CD14-positive monocyte (primary cell): ENCODE measurements around the gene CHRNB2. TPM values are rescaled to one million over a fixed set of nuclear protein-coding genes. Genes with fewer than 3 reads are reported as not detected.

Experiments
- DNase-seq, 3 donors: peaks; one replicate each; pipeline ENCODE4 v3.0.0-alpha.2; 2011 to 2022
- H2AFZ ChIP-seq: 2 replicates; pipeline ENCODE4 v1.6.0; 2012; ENCODE audit warnings: mild to moderate bottlenecking, low read depth, low read length, inconsistent platforms; ENCODE audit not compliant: insufficient read depth, poor library complexity, severe bottlenecking
- H3K27ac ChIP-seq, 2 donors: 1 replicate in 1 of 2; 2 replicates in 1 of 2; pipeline ENCODE4 v1.5.1; 2012 to 2013; ENCODE audit warnings: low read length in 2 of 2, control low read depth in 1 of 2, inconsistent platforms in 1 of 2, low read depth in 1 of 2, mild to moderate bottlenecking in 1 of 2
- H3K27me3 ChIP-seq, 2 donors: one replicate each; pipeline versions ENCODE4 v1.6.0 to v1.6.1; 2011 to 2013; ENCODE audit warnings: low read length in 2 of 2; ENCODE audit not compliant: control insufficient read depth in 2 of 2, insufficient read depth in 2 of 2
- H3K36me3 ChIP-seq, 2 donors: replicated peaks in 1 of 2; 1 replicate in 1 of 2; 2 replicates in 1 of 2; pipeline versions ENCODE4 v1.5.1 to v1.6.1; 2012 to 2013; ENCODE audit warnings: low read length in 2 of 2, control low read depth in 1 of 2, inconsistent platforms in 1 of 2, mild to moderate bottlenecking in 1 of 2; ENCODE audit not compliant: insufficient read depth in 2 of 2, control insufficient read depth in 1 of 2
- H3K4me1 ChIP-seq, 2 donors: 1 replicate in 1 of 2; 2 replicates in 1 of 2; pipeline versions ENCODE4 v1.5.1 to v1.6.1; 2012 to 2013; ENCODE audit warnings: low read length in 2 of 2, control low read depth in 1 of 2, inconsistent platforms in 1 of 2, mild to moderate bottlenecking in 1 of 2, moderate library complexity in 1 of 2; ENCODE audit not compliant: insufficient read depth in 2 of 2, control insufficient read depth in 1 of 2
- H3K4me2 ChIP-seq: replicated peaks from 2 replicates; pipeline ENCODE3; 2012; ENCODE audit warnings: low read length, moderate library complexity, mild to moderate bottlenecking; ENCODE audit not compliant: poor library complexity, severe bottlenecking; ENCODE audit errors: extremely low read depth
- H3K4me3 ChIP-seq, 3 experiments: fragments of 200-600 bp in 1 of 3; sonication (generic) in 1 of 3; replicated peaks in 1 of 3; 1 replicate in 2 of 3; 2 replicates in 1 of 3; pipeline ENCODE4 v1.5.1; 2011 to 2013; ENCODE audit warnings: low read length in 3 of 3, mild to moderate bottlenecking in 3 of 3, control low read depth in 2 of 3, low read depth in 2 of 3, inconsistent platforms in 1 of 3, moderate library complexity in 1 of 3
- H3K79me2 ChIP-seq: 2 replicates; pipeline ENCODE4 v1.6.0; 2012; ENCODE audit warnings: mild to moderate bottlenecking, control low read depth, inconsistent platforms, low read length, moderate library complexity; ENCODE audit not compliant: insufficient read depth
- H3K9ac ChIP-seq: 2 replicates; pipeline ENCODE4 v1.6.0; 2017; ENCODE audit warnings: low read length, mild to moderate bottlenecking; ENCODE audit not compliant: insufficient read depth, poor library complexity, severe bottlenecking
- H3K9me3 ChIP-seq, 2 donors: replicated peaks in 1 of 2; 1 replicate in 1 of 2; 2 replicates in 1 of 2; pipeline versions ENCODE4 v1.5.1 to v1.6.1; 2012 to 2013; ENCODE audit warnings: low read length in 2 of 2, control low read depth in 1 of 2; ENCODE audit not compliant: control insufficient read depth in 1 of 2, insufficient read depth in 1 of 2
- H4K20me1 ChIP-seq: 2 replicates; pipeline ENCODE4 v1.6.0; 2012; ENCODE audit warnings: mild to moderate bottlenecking, low read length, control low read depth, moderate library complexity; ENCODE audit not compliant: insufficient read depth
- H3K27ac Mint-ChIP-seq, 7 donors: one replicate each; pipeline ENCODE4 v1.8.0; 2020; ENCODE audit warnings: mild to moderate bottlenecking in 7 of 7, mixed read lengths in 7 of 7, moderate library complexity in 6 of 7, inconsistent platforms in 2 of 7
- H3K27me3 Mint-ChIP-seq, 3 donors: one replicate each; pipeline ENCODE4 v1.8.0; 2021 to 2022; ENCODE audit warnings: low read depth in 3 of 3, mild to moderate bottlenecking in 3 of 3, mixed read lengths in 3 of 3, moderate library complexity in 3 of 3, inconsistent platforms in 1 of 3
- H3K36me3 Mint-ChIP-seq, 2 donors: one replicate each; pipeline ENCODE4 v1.8.0; 2020; ENCODE audit warnings: mixed read lengths in 2 of 2, inconsistent platforms in 1 of 2, mild to moderate bottlenecking in 1 of 2
- H3K4me1 Mint-ChIP-seq: one replicate; pipeline ENCODE4 v1.8.0; 2020; ENCODE audit warnings: mild to moderate bottlenecking, mixed read lengths
- H3K4me3 Mint-ChIP-seq, 2 donors: one replicate each; pipeline ENCODE4 v1.8.0; 2020; ENCODE audit warnings: mild to moderate bottlenecking in 2 of 2, mixed read lengths in 2 of 2, moderate library complexity in 1 of 2
- H3K9me3 Mint-ChIP-seq, 7 donors: one replicate each; pipeline ENCODE4 v1.8.0; 2020 to 2022; ENCODE audit warnings: mixed read lengths in 7 of 7, mild to moderate bottlenecking in 6 of 7, moderate library complexity in 6 of 7, inconsistent platforms in 2 of 7
- CTCF ChIP-seq: fragments of 200-600 bp; IDR thresholded peaks from one replicate; pipeline ENCODE4 v1.8.0; 2022; ENCODE audit warnings: antibody characterized with exemption, mild to moderate bottlenecking
- WGBS: methylation state at CpG from one replicate; pipeline ENCODE4 v1.1.5; 2013; ENCODE audit warnings: missing lambda C conversion rate; ENCODE audit not compliant: insufficient coverage; 5-methylcytosine and 5-hydroxymethylcytosine counted together
- intact Hi-C, 2 donors: fragments of 100-400 bp; cut with micrococcal nuclease; formaldehyde crosslinking; loops; one replicate each; pipeline versions ENCODE4 v1.15.0 to v1.15.1; 2023
- polyA plus RNA-seq, 3 donors: library from polyadenylated mRNA; depleted of rRNA in 1 of 3; unstranded in 2 of 3; stranded (reverse) in 1 of 3; fragments of 300-500 nt in 2 of 3; fragments of >200 nt in 1 of 3; fragmentation: Illumina TruSeq in 2 of 3; gene quantifications; 1 replicate in 2 of 3; 2 replicates in 1 of 3; pipeline ENCODE4 v1.2.3, GENCODE V29; 2012 to 2021

The CHRNB2 gene
- polyA plus RNA-seq, 3 donors: 0.05 TPM; not detected in 2

DNA sequence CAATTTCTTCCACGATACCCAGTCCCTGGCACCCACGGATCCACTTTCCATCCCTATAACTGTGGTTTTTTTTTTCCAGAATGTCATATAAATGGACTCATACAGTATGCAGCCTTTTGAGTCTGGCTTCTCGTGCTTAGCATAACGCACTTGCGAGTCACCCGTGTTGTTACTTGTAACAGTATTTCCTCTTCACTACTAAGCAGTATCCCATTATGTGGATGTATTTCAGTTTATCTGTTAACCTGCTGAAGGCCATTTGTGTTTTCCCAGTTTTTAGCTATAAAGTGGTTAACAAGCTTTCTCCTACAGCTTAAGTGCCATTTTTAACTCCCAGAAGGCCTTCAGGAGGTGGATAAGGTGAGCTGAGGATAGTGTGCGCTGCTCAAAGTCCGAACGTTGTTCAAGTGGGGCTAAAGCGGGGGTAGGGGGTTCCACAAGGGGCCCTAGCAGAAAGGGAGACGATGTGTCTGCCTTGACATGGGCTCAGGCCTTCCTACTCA, 39.6 kb downstream of the CHRNB2 start:
- 0% methylated on average over 1 of the region's 11 CpGs for WGBS
- TF ChIP-seq CTCF: no peak
- peaks cover 46 to 55% of the 10 kb centered on the region in 2 donors for H3K4me1 ChIP-seq

GRCh38 chr1:154607609-154608396, 40.2 kb downstream of the CHRNB2 start, which contains the start of gene ADAR:
Gene ADAR (minus strand): TSS chr1:154608186. CDS start chr1:154608006, 180 bp downstream.
- peak within 1 kb of the TSS; percentile 81 for H2AFZ ChIP-seq
- Mint-ChIP-seq H3K27me3 (no peaks in the 10 kb centered on the region), H3K4me1 (peaks cover 76% of the 10 kb centered on the region), H3K36me3 (peaks cover 26 to 31% of the 10 kb centered on the region in 2 donors), H3K9me3 (no peaks in the 10 kb centered on the region), H3K4me3 (peak within 1 kb of the TSS; percentile 97 to 100), H3K27ac (peak within 1 kb of the TSS; percentile 94 to 100 (median 99))
- peaks cover 46 to 58% of the 10 kb centered on the region in 2 donors for H3K4me1 ChIP-seq
- peak; percentile 96 to 99 (median 97) for DNase-seq
- H3K9ac ChIP-seq: peak within 1 kb of the TSS; percentile 96
- peaks cover 94% of the 10 kb centered on the region for H3K79me2 ChIP-seq
- H3K27me3 ChIP-seq: no peaks in the 10 kb centered on the region
- intact Hi-C loops: loop anchor here in 1 of 2 donors (5.0 kb wide), 1 partner anchor 51 kb away; the partner anchor contains the start of gene UBE2Q1
- H3K4me3 ChIP-seq: peak within 1 kb of the TSS; percentile 85 to 97 (median 95)
- H3K27ac ChIP-seq: peak within 1 kb of the TSS; percentile 83 to 99
- peak within 1 kb of the TSS; percentile 93 for H3K4me2 ChIP-seq
- H4K20me1 ChIP-seq: peaks cover 38% of the 10 kb centered on the region
- H3K9me3 ChIP-seq: no peaks in the 10 kb centered on the region
- H3K36me3 ChIP-seq: peaks cover 5 to 33% of the 10 kb centered on the region in 2 donors
- no peak for TF ChIP-seq CTCF
- under 1% methylated on average over 55 of the region's 59 CpGs for WGBS

More for the DNA sequence above, 39.6 kb downstream of the CHRNB2 start:
- DNase-seq: peak in 1 of 3 donors; percentile 22
- Histone ChIP-seq H3K36me3 (peaks cover 11 to 39% of the 10 kb centered on the region in 2 donors), H3K9me3 (no peaks in the 10 kb centered on the region), H2AFZ (peak overlapping the region; percentile 81), H4K20me1 (peaks cover 44% of the 10 kb centered on the region), H3K4me2 (peak overlapping the region; percentile 93), H3K4me3 (peak overlapping the region; percentile 85 to 97 (median 95)), H3K27me3 (no peaks in the 10 kb centered on the region), H3K79me2 (peaks cover 96% of the 10 kb centered on the region), H3K27ac (peak overlapping the region; percentile 83 to 99), H3K9ac (peak overlapping the region; percentile 96)
- H3K27ac Mint-ChIP-seq: peak overlapping the region; percentile 94 to 100 (median 99)
- H3K36me3 Mint-ChIP-seq: peaks cover 31 to 35% of the 10 kb centered on the region in 2 donors
- peak overlapping the region; percentile 97 to 100 for H3K4me3 Mint-ChIP-seq
- H3K9me3 Mint-ChIP-seq: no peaks in the 10 kb centered on the region
- peaks cover 73% of the 10 kb centered on the region for H3K4me1 Mint-ChIP-seq
- intact Hi-C loops: loop anchor here in 1 of 2 donors (5.0 kb wide), 1 partner anchor 50 kb away; the partner anchor contains the start of gene UBE2Q1
- no peaks in the 10 kb centered on the region for H3K27me3 Mint-ChIP-seq
